Measurements from ENCODE around the gene PYGM. TPM values are rescaled to one million over a fixed set of nuclear protein-coding genes. Genes with fewer than 3 reads are reported as not detected.

The PYGM gene
- total RNA-seq, 2 donors from 2014 or later, result 17.8 to 84.7 TPM

GRCh38 chr11:64718084-64718779, 41.5 kb downstream of the PYGM start:
- DNase-seq (ENCODE audit: low spot score), result no peak
- Histone ChIP-seq H3K4me3 (no peak overlapping the region), H3K36me3 (no peaks in the 10 kb centered on the region), H3K4me1 (peaks cover 0 to 3% of the 10 kb centered on the region in 2 donors), H3K27ac (no peak overlapping the region), H3K9me3 (no peaks in the 10 kb centered on the region), H3K27me3 (peaks cover 3 to 8% of the 10 kb centered on the region in 2 donors)
- TF ChIP-seq, protein P1, sequence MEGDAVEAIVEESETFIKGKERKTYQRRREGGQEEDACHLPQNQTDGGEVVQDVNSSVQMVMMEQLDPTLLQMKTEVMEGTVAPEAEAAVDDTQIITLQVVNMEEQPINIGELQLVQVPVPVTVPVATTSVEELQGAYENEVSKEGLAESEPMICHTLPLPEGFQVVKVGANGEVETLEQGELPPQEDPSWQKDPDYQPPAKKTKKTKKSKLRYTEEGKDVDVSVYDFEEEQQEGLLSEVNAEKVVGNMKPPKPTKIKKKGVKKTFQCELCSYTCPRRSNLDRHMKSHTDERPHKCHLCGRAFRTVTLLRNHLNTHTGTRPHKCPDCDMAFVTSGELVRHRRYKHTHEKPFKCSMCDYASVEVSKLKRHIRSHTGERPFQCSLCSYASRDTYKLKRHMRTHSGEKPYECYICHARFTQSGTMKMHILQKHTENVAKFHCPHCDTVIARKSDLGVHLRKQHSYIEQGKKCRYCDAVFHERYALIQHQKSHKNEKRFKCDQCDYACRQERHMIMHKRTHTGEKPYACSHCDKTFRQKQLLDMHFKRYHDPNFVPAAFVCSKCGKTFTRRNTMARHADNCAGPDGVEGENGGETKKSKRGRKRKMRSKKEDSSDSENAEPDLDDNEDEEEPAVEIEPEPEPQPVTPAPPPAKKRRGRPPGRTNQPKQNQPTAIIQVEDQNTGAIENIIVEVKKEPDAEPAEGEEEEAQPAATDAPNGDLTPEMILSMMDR (IDR thresholded peaks at IDR 0.05), result no peak

DNA sequence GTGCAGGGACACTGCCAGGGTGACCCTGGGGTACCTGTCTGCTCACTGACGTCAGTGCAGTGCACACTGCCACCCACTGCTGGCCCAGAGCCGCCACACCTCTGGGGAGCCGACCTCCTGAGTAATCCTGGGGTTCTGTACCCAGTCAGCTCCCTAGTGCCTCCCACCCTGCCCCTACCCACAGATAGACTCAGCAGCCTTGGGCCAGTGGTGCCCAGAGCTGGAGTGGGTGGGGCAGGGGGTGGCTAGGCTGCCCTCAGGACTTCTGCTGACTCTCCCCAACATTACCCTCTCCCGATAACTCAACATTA, 42.6 kb downstream of the PYGM start:
- H3K27me3 ChIP-seq, result peaks cover 10 to 12% of the 10 kb centered on the region in 2 donors
- no peak overlapping the region for H3K4me3 ChIP-seq
- no peaks in the 10 kb centered on the region for H3K36me3 ChIP-seq
- no peaks in the 10 kb centered on the region for H3K9me3 ChIP-seq
- no peak overlapping the region for H3K27ac ChIP-seq
- DNase-seq (ENCODE audit: low spot score), result no peak
- peaks cover 0 to 11% of the 10 kb centered on the region in 2 donors for H3K4me1 ChIP-seq
- TF ChIP-seq, protein P1 (IDR thresholded peaks at IDR 0.05), result no peak

DNA sequence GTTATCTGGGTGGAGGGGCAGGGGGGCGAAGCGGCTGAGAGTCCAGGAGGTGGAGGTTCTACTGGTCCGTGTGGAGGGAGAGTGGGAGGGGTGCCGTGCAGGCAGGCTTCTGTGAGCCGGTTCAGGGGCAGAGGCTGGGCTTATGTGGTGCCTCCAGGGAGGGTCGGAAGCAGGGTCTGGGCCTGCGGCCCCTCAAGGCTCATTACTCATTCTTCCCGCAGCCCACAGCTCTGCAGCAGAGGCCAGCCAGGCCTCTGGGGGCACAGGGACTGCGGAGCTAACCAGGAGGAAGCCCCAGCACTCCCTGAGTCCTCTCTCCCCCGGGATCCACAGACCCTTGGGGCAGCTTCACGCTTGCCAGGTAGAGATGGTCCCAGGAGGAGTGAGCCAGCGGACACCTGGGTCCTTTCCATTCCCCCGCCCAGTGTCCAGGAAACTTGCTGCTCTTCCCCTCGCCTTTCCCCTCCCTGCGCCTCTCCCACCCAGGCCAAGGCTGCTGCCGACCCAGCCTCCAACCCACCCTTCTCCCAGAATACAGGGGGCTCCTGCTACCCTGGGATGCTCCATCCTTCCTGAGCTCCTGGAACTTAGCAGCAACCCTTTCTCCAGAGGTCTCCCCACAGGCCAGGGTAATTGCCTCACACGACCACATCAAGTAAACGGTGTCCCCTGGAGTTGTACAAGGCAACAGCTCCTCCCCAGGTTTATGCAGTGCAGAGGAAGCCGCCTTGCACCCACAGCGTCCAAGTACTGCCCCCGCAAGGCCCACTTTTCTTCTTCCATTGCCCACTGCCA, 43.1 kb downstream of the PYGM start:
- Histone ChIP-seq H3K27ac (no peak overlapping the region), H3K9me3 (no peaks in the 10 kb centered on the region), H3K36me3 (no peaks in the 10 kb centered on the region), H3K4me1 (peaks cover 0 to 14% of the 10 kb centered on the region in 2 donors), H3K27me3 (peaks cover 14 to 15% of the 10 kb centered on the region in 2 donors), H3K4me3 (no peak overlapping the region)
- no peak for DNase-seq (ENCODE audit: low spot score)
- TF ChIP-seq, protein P1 (IDR thresholded peaks at IDR 0.05), result no peak

DNA sequence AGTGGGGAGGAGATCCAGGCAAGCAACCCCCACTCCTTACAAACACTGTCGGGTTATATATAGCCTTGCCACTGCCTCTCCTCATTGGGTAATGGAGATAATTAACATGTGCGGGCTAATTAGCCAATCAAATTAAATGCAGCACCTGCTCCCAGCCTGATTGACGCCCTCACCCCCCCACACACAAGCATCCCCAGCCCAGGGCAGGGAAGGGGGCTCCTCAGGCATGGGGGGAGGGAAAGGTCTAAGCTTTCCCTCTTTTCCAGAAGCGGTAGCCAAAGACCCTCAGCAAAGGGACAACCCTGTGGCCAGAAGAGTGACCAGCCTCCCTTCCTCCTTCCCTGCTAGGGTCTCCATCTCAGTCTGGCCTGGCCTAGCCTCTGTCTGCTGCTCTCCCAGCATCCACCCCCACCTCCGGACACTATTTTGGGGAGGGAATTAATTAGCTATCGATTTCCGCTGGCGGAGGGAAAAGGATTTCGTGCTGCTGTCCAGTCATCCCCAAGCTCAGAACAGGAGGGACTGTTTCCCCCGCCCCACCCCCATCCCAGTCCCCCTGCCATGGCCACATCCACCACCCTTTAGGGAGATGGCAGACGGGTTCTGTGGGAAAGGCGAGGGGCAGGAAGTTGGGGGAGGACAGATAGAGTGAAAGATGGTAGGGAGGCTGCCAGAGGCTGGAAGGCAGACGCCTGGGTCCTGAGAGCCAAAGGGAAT, 43.9 kb downstream of the PYGM start:
- Histone ChIP-seq H3K27ac (no peak overlapping the region), H3K4me1 (peaks cover 0 to 20% of the 10 kb centered on the region in 2 donors), H3K27me3 (peaks cover 22 to 23% of the 10 kb centered on the region in 2 donors), H3K9me3 (no peaks in the 10 kb centered on the region), H3K4me3 (no peak overlapping the region), H3K36me3 (no peaks in the 10 kb centered on the region)
- DNase-seq (ENCODE audit: low spot score), result no peak
- TF ChIP-seq, protein P1 (IDR thresholded peaks at IDR 0.05), result no peak

GRCh38 chr11:64715110-64715509, 44.7 kb downstream of the PYGM start:
- H3K4me3 ChIP-seq, result no peak overlapping the region
- TF ChIP-seq, protein P1 (IDR thresholded peaks at IDR 0.05), result no peak
- peaks cover 22 to 29% of the 10 kb centered on the region in 2 donors for H3K27me3 ChIP-seq

More at GRCh38 chr11:64715110-64715509, 44.7 kb downstream of the PYGM start:
- H3K27ac ChIP-seq, result no peak overlapping the region
- no peak for DNase-seq (ENCODE audit: low spot score)
- peaks cover 0 to 21% of the 10 kb centered on the region in 2 donors for H3K4me1 ChIP-seq
- no peaks in the 10 kb centered on the region for H3K9me3 ChIP-seq
- H3K36me3 ChIP-seq, result no peaks in the 10 kb centered on the region
